NCI-H2171 (cell line): ENCODE measurements around the gene MALRD1.
"Not testable (repeated sequence)": the region's sequence is repeated elsewhere in the genome, so short reads cannot be mapped to it uniquely, and the experiment has no call there.

Source experiments
- DNase-seq: peaks from one replicate; lab custom pipeline; 2025; lab: John Stamatoyannopoulos, UW

Gene MALRD1

DNA sequence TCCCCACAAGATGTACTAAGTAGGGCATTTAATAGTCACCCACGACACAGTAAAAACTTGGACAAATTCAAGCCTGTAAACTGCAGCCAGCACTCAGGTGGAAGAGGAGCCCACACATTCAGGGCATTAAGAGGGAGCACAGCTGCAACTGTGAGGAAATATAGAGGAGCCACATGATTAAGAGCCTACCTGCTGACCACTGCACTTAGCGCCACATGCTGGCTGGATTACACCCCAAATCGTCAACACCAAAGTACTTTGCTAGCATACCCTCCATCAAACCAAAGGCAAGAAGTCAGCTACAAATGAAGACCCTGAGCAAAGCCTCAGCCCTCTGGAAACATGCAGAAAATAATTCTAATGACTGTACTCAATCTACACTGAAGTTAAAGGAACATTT is 445.3 kb downstream of the MALRD1 start:
- DNase-seq: no peak

DNA sequence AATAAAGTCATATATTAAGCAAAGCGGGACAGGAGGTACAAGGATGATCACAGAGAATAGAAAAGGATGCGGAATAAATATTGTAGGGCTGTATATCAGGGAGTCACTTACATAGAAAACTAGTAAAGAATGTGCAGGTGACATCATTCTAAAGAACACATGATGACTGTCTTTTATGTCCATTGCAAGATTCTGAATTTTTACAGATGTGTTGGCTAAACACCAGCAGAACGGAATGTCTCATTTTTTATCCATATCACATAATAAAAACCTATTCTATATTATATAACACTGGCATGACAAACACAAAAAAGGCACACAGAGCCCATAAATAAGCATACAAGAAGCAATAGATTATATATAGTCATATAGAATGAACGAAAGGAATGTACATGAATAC is 448.4 kb downstream of the MALRD1 start:
- no peak for DNase-seq

DNA sequence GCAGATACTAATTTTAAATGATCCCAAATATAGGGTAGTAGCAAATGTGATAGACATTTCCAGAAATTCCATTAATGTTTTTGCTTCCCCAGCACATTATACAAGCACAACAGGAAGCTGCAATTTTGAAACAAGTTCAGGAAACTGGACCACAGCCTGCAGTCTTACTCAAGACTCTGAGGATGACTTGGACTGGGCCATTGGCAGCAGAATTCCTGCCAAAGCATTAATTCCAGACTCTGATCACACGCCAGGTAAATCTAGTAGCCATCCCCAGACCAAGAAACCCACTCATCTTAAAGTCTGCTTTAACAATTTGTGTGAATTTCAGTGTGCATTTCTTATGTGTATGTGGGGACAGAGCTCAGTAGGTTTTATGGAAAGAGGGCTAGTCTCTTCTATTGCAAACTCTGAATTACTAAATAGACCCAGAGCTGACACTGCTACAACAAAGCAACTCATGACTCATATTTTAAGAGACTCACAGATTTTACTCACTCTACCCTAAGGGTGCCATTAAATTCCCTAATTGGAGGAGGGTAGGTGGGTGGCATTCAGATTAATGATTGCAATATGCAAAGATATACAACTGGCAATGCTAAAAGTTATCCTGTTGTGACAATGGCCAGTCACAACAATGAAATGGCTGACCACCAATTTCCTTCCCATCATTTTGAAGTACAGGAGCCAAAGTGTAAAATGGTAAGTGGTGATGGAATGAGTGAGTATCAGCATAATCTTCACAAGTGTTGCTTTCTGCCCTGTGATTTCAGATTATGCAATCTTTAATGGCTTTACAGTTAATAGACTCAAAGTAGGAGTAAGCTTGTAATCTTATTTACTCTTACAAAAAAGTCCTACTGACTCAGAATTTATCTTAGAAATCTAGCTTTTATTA is 450.0 kb downstream of the MALRD1 start:
- DNase-seq: no peak

DNA sequence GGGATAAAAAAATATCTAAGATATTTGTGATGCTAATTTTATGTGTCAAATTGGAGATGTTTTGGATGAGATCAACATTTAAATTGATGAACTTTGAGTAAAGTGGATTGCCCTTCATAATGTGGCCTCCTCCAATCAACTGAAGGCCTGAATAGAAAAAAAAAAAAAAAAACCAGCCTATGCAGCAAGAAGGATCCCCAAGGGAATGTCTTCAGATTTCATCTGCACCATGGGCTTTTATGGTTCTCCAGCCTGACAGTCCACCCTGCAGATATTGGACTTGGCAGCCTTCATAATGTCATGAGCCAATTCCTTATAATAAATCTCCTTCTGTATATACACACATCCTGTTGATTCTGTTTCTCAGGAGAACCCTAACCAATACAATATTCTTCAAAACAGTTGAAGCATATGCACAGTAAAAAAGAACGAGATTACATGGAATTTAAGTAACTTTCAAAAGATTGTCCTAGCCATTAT is 450.7 kb downstream of the MALRD1 start:
- no peak for DNase-seq

DNA sequence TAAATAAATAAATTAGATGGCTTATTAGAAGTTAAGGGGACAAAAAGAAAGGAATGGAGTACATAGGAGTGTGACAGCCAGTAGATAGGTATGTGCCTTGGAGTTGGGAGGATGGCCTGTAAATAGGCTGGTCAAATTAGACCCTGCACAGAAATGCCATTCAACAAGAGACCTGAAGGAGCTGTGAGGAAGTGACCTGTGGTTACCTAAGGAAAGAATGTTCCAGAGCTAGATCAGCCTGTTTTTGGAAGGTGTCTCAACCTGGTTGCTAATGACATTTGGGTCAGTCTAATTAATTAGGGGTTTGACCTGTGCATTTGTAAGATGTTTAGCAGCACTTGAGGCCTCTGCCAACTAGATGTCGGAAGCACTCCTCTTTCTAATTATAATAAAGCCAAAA is 452.4 kb downstream of the MALRD1 start:
- no peak for DNase-seq

DNA sequence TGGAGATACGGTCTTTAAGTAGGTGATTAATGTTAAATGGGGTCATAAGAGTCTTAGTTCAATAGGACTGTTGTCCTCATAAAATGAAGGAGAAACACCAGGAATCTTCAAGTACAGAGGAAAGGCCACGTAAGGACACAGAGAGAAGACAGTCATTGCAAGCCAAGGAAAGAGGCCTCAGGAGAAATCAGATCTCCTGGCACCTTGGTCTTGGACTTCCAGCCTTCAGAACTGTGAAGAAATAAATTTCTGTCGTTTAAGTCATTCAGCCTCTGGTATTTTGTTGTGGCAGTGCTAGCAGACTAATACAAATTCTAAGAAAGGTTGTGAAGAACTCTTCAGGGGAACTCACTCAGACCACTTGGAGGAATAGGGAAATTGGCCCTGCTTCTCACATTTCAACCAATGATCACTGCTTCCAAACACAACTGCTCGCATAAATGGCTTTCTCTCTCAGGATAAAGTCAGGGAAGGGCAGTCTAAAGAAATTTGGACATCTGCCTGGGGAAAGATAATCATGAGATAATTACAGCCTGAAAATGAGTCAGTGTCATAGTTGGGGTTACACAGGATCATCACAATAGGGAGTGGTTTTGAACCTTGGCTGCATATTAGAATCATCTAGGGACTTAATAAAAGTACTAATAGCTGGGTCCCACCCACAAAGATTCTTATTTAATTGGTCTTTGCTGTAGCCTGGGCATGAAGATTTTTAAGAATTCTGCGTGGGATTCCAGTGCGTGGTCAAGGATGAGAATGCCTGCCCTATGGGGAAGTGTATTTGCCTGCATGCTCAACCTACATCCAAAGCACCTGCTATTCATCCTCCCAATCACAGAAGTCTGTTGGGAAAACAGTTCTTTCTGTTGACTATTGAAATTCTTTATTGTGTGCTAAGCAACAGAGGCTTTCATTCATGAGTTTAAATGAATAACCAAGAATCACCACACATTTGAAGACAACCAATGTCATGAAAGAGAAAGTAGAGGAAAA is 457.0 kb downstream of the MALRD1 start:
- DNase-seq: no peak

DNA sequence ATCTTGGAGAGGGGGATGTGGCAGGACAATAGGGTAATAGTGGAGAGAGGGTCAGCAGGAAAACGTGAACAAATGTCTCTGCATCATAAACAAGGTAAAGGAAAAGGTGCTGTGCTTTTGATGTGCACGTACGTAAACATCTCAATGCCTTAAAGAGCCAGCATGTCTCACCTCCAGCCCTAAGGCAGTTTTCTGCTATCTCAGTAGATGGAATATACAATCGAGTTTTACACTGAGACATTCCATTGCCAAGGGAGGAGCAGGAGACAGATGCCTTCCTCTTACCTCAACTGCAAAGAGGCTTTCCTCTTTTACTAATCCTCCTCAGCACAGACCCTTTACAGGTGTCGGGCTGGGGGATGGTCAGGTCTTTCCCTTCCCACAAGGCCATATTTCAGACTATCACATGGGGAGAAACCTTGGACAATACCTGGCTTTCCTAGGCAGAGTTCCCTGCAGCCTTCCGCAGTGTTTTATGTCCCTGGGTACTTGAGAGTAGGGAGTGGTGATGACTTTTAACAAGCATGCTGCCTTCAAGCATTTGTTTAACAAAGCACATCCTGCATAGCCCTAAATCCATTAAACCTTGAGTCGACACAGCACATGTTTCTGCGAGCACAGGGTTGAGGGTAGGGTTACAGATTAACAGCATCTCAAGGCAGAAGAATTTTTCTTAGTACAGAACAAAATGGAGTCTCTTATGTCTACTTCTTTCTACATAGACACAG is 461.6 kb downstream of the MALRD1 start:
- not testable (repeated sequence) for DNase-seq

DNA sequence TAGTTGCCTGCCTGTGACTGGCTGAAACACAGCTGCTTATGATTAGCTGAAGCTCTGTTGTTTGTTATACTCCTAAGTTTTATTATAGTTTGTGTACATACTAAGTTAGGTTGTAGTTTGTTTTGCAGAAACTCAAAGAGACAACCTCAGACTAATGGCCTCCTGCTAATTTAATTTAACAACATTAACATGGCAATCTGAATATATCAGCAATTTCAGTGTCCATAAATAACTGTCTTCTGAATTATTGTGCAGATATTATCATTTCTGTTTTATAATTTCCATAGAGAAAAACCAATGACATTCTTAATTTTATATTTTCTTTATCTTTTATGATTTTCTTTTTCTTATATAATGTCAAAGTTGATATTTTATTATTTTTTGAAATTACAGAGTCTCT is 469.5 kb downstream of the MALRD1 start:
- no peak for DNase-seq

DNA sequence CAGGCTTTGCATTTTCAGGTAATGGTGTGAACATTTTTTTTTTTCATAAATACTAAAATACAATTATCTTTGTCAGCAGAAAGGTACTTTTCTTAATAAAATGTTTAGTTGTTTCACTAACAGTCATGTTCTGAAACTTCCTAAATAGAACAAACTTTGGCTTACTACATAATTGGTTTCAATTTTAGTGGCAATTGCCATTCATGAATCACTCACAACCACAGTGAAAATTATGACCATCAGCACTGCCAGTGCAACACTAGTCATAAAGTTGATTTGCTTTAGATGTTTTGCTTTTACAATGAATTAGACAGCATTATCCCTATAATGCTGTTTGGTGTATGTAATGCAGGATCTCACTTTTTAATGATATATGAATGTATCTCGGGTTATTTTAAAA is 470.0 kb downstream of the MALRD1 start:
- DNase-seq: no peak

DNA sequence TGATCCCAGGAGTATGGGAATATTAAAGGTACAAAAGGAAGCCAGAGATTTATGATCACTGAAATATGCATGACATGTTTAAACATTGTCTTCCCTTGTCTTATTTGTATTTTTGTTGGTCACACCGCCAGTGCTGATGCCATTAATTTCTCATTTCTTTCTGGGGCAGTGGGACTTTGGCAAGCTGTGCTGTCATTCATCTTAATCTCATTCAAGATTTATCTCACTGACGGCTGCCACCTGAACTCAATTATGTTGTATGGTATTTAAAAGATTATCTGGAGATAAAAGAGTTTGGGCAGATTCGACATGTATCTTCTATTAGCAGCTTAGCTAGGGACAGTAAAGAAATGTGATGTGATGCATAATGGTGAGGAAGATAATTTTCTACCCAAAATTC is 482.7 kb downstream of the MALRD1 start:
- DNase-seq: no peak

DNA sequence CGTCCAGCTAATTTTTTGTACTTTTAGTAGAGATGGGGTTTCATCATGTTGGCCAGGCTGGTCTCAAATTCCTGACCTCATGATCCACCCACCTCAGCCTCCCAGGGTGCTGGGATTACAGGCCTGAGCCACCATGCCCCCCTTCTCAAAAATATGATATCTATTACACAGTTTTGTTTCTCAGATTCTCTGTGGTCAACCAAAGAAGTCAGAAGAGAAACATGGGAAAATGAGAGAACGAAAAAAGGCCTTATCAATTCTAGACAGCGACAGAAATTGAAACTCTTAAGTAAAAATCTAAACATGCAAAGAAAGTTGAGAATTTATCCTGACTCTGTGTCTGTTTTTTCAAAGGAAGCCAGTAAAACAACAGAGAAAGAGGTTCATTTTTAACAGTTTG is 483.8 kb downstream of the MALRD1 start:
- DNase-seq: no peak

DNA sequence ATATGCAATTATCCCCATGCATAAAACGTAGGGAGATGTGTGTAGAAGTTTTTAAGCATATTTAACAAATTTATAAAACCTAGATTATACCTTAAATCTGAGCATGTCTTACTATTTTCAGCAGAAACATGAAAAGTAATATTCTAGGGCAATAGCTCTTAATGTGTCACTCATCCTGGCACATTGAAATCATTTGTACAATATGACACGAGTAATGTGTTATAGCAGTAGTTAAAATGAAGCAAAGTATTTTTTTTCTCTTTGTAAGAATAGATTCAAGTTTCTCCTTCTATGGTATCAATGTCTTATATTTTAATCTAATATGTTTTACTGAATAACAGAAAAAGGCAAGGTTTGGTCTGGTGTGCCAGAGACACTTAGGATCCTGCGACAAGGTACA is 492.7 kb downstream of the MALRD1 start:
- no peak for DNase-seq

DNA sequence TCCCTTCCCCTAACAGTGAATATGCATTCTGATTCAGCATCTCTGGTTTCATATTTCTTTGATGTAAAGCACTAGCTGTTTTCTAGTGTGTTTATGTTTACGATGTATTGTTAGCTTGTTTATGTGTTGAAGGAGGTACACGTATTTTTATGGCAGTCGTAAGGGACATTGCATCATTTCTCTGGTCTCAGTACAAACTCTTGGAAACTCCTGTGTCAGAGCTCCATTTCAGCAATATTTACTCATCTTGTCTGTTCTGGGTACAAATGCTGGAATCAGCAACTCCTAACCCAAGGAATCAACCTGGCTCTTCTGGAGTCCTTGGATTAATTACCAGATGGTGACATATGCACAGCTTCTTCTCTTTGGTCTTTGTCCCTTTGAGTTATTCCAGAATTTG is 497.6 kb downstream of the MALRD1 start:
- DNase-seq: no peak

DNA sequence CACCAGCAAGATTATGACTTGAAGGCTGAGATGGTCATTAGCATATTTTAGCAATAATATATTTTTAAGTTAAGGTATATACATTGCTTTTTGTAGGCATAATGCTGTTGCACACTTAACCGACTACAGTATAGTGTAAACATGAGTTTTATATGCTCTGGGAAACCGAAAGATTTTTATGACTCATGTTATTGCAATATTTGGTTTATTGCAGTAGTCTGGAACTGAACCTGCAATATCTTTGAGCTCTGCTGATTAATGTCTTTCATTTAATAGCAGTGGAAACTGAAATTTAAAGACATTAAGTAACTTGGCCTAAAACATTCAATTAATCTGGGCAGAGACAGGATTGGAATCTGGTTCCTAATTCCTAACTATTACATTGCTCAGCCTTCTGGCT is 500.9 kb downstream of the MALRD1 start:
- DNase-seq: no peak

DNA sequence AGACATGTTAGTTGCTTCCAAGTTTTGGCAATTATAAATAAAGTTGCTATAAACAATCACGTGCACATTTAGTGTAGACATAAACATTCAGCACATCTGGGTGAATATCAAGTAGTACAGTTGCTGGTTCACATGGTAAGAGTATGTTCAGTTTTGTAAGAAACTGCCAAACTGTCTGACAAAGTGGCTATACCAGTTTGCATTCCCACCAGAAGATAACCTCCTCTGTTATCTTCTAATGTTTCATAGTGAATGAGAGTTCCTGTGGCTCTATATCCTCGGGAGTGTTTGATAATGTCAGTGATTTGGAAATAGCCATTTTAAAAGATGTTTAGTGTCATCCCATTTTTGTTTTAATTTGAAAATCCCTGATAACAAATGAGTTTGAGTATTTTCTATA is 508.1 kb downstream of the MALRD1 start:
- no peak for DNase-seq

DNA sequence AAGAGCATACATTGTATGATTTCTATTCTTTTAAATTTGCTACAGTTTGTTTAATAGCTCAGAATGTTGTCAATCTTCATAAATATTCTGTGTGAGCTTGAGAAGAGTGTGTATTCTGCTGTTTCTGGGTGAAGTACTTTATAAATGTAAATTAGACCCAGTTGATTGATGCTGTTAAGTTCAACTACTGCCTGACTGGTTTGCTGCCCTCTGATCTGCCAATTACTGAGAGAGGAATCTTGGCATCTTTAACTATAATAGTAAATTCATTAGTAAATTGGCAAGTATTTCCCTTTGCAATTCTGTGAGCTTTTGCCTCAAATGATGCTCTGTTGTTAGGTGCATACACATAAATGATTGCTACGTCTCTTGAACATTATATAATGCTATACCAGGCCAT is 512.6 kb downstream of the MALRD1 start:
- no peak for DNase-seq

DNA sequence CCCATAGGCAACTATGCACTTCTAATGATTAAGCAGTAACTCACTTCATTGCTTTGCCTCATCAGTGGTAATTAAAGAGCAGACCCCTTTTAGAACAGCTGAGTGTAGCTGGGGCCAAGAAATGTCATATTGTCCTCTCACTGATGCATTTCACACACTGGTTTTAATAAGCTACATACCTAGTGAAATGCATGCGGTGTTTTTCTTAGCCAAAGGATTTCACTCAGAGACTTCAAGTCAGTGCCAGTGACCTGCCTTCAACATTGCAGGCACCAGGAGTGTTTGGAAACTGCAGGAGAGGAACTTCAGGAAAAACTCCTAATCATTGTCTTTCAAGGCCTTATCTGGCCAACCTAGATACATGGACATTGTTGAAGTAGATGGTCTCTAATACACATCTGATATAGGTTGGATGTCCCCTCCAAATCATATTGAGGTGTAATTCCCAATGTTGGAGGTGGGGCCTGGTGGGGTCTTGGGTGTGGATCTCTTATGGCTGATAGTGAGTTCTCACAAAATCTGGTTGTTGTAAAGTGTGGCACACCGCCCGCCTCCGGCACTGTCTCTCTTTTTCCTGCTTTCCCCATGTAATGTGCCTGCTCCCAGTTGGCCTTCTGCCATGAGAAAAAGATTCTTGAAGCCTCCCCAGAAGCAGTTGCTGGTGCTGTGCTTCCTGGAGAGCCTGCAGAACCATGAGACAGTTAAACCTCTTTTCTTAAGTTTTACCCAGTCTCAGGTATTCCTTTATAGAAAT is 515.0 kb downstream of the MALRD1 start:
- no peak for DNase-seq

DNA sequence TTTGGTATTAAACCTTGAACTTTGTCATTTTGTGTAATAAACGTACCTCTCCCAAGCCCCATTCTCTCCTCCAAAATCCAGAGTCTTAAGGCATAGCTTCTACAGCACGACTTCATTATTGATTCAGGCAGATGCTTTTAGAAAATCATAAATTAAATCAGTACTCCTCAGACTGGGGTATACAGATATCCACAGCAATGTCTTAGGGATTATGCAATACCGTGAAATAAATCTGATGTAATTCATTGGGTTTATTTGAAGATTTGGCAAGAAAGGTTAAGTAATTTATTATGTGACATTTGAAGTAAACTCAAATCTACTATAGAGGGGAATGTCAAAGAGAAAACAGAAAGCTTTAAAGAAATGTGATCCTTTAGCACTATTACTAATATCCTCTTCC is 521.5 kb downstream of the MALRD1 start:
- no peak for DNase-seq

DNA sequence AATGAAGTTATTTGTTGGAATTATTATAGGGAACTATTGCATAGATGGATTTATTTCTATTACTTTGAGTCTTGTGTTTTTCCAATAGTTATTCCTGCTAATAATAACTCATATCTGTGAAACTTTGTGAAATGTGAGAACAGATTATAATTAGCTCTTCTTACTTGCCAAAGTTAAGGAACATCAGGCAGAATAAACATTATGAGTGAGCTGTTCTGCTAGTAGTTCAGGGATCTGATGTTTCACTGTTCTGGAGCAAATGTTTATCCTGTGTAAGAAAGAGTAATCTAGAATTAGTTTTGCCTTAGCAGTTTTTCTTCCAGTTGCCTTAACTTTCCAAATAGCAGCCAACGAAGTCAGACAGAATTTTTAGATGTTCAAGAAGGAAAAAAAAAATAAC is 522.4 kb downstream of the MALRD1 start:
- DNase-seq: no peak

DNA sequence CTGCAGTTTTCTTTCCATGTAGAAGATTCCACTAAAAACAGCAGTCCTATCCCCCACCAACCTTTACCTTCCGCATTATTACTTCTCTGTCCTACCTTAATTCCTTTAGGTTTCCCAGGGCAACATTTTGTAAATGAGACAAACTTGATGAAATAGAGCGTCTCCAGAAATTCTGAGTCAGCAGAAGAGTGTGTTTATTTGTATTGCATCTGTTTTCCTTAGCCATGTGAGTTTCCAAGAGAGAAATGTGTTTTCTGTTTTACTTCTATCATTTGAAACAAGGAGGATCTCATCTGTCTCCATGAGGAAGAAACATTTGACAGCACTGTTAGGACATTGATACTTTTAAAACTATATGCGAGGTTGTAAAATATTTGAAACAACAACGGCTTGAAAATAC is 523.5 kb downstream of the MALRD1 start:
- DNase-seq: no peak

DNA sequence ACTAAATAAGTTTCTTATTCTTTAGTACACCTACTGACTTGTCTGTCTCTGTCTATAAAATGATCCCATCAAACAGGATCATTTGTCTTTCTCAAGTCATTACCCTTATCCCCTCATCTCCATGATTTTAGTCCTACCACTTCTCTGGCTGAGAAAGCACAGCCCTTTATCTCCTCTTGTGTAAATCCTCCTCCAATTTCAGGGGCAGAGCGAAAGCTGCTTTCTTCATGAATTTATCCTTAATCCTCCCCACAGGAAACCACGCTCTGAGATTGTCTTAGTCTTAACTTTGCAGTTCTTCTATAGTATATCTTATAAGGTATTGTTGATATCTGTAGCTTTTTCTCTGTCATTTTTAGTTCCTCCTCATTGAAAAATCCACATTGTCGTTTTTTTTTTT is 528.0 kb downstream of the MALRD1 start:
- no peak for DNase-seq
